ENCODE results near the gene TRAP1.

Gene TRAP1

DNA sequence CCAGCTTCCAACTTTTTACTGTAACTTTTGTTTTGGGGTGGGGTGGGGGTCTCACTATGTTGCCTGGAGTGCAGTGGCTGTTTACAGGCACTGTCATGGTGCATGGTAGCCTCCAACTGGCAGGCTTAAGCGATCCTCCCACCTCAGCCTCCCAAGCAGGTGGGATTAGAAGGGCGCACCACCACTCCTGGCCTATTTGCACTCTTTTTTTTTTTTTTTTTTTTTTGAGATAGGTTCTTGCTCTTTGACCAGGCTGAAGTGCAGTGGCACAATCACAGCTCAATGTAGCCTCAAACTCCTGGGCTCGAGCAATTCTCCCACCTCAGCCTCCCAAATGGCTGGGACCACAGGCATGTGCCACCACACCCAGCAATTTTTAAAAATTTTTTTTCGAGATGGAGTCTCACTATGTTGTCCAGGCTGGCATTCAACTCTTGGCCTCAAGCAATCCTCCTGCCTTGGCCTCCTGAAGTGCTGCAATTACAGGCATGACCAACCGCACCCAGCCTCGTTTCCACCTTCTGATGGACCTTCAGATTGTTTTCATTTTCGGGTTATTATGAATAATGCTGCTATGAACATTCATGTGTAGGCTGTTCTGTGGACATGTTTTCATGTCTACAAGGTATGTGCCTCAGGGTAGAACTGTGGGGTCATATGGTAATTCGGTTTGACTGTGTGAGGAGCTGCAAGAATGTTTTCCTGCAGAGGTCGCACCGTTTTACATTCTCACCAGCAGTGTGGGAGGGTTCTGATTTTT lies 10.9 kb downstream of the TRAP1 start:
- H3K9me3 ChIP-seq (ENCODE audit: control insufficient read depth, low read length) = no peaks in the 10 kb centered on the region
- no peak for DNase-seq (ENCODE audit: low read depth)
- H3K4me3 ChIP-seq (ENCODE audit: low read length) = no peak overlapping the region
- H3K36me3 ChIP-seq (ENCODE audit: control insufficient read depth, insufficient read depth, low read length, severe bottlenecking) = peaks cover 14% of the 10 kb centered on the region
- no peak overlapping the region for H3K9ac ChIP-seq (ENCODE audit: low read length)
- no peaks in the 10 kb centered on the region for H3K27me3 ChIP-seq (replicated peaks; ENCODE audit: control insufficient read depth, insufficient read depth, low read length)
- no peaks in the 10 kb centered on the region for H3K4me1 ChIP-seq (ENCODE audit: control insufficient read depth, insufficient read depth, low read length)

DNA sequence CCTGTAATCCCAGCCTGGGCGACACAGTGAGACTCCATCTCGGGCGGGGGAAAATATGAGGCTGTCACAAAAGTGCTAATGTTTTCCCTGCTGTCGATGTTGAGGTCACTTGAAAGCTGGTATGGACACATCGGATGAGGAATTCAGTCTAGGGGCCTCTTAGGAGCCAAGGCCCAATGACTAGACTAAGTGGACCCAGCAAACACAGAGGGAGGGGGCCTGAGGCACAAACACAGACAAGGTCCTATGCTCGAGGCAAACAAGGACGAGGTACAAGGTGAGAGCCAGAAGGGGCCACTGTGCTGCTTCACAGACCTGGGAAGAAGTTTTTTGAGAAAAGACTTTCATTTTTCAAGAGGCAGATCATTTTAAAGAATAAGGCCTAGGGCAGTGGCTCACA lies 15.2 kb downstream of the TRAP1 start:
- DNase-seq (ENCODE audit: low read depth) = no peak
- peaks cover 10% of the 10 kb centered on the region for H3K36me3 ChIP-seq (ENCODE audit: control insufficient read depth, insufficient read depth, low read length, severe bottlenecking)

DNA sequence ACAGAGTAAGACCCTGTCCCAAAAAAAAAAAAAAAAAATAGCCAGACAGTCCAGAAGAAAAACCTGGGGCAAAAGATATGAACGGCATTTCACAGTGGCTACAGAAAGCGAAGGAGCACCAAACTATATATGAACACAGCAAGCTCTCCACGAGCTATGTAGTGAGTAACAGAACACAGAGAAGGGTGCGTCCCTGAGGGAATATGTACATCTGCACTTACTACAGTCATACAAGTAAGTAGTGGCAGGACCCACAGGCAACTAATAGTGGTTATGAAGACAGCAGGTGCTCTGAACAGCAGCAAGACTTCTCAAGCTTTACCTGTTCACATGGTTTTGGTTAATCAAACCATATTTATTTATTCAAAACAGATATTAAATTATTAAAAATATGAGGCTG lies 15.8 kb downstream of the TRAP1 start:
- peaks cover 8% of the 10 kb centered on the region for H3K36me3 ChIP-seq (ENCODE audit: control insufficient read depth, insufficient read depth, low read length, severe bottlenecking)
- no peaks in the 10 kb centered on the region for H3K27me3 ChIP-seq (replicated peaks; ENCODE audit: control insufficient read depth, insufficient read depth, low read length)
- no peak overlapping the region for H3K9ac ChIP-seq (ENCODE audit: low read length)
- H3K9me3 ChIP-seq (ENCODE audit: control insufficient read depth, low read length) = no peaks in the 10 kb centered on the region
- H3K4me3 ChIP-seq (ENCODE audit: low read length) = no peak overlapping the region
- DNase-seq (ENCODE audit: low read depth) = no peak
- peaks cover 5% of the 10 kb centered on the region for H3K4me1 ChIP-seq (ENCODE audit: control insufficient read depth, insufficient read depth, low read length)

More for the DNA sequence above, 15.2 kb downstream of the TRAP1 start:
- Histone ChIP-seq H3K9me3 (ENCODE audit: control insufficient read depth, low read length) (no peaks in the 10 kb centered on the region), H3K4me1 (ENCODE audit: control insufficient read depth, insufficient read depth, low read length) (no peaks in the 10 kb centered on the region), H3K4me3 (ENCODE audit: low read length) (no peak overlapping the region), H3K9ac (ENCODE audit: low read length) (no peak overlapping the region), H3K27me3 (replicated peaks; ENCODE audit: control insufficient read depth, insufficient read depth, low read length) (no peaks in the 10 kb centered on the region)

DNA sequence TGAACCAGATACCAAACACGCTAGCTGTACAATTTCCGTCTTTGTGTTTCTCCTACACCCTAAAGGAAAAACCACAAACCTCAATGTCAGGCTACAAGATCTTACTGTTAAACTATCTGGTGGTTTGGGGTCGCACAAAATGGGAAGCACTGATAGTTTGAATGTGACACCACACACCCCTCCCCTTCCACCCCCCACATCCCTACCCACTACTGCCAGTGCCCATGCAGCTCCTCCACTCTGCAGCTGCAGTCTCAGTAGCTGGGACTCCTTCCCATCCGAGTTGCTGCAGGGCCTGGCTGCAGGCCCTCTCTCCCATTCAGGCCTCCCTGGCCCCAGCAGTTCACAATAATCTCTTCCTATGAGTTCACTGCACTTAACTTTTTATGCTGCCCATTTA lies 18.4 kb downstream of the TRAP1 start:
- Histone ChIP-seq H3K4me1 (ENCODE audit: control insufficient read depth, insufficient read depth, low read length) (peaks cover 11% of the 10 kb centered on the region), H3K36me3 (ENCODE audit: control insufficient read depth, insufficient read depth, low read length, severe bottlenecking) (peaks cover 7% of the 10 kb centered on the region), H3K9ac (ENCODE audit: low read length) (no peak overlapping the region), H3K9me3 (ENCODE audit: control insufficient read depth, low read length) (no peaks in the 10 kb centered on the region), H3K4me3 (ENCODE audit: low read length) (no peak overlapping the region), H3K27me3 (replicated peaks; ENCODE audit: control insufficient read depth, insufficient read depth, low read length) (no peaks in the 10 kb centered on the region)
- no peak for DNase-seq (ENCODE audit: low read depth)

DNA sequence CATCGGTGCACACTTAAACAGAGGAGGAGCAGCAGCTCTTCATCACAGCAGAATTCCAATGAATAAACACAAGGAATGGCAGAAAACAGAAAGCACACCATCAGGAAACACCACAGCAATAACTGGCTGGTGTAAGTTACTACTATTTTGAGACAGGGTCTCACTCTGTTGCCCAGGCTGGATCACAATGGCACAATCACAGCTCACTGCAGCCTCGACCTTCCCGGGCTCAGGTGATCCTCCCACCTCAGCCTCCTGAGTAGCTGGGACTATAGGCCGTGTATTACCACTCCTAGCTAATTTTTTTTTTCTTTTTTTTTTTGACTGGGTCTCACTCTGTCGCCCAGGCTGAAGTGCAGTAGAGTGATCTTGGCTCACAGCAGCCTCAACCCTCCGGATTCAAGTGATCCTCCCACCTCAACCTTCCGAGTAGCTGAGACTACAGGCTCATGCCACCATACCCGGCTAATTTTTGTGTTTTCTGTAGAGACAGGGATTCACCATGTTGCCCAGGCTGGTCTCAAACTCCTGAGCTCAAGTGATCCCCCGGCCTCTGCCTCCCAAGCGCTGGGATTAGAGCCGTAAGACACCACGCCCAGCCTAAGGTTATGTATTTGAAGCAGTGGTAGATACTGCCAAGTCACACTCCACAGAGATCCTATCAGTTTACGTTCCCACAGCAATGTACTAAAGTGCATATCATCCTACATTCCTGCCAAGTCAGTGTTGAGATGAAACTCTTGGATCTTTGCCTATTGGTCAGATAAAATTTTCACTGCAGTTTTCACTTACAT lies 20.7 kb downstream of the TRAP1 start:
- Histone ChIP-seq H3K9me3 (ENCODE audit: control insufficient read depth, low read length) (no peaks in the 10 kb centered on the region), H3K4me3 (ENCODE audit: low read length) (no peak overlapping the region), H3K27me3 (replicated peaks; ENCODE audit: control insufficient read depth, insufficient read depth, low read length) (no peaks in the 10 kb centered on the region), H3K9ac (ENCODE audit: low read length) (peak overlapping the region; percentile 55), H3K36me3 (ENCODE audit: control insufficient read depth, insufficient read depth, low read length, severe bottlenecking) (no peaks in the 10 kb centered on the region), H3K4me1 (ENCODE audit: control insufficient read depth, insufficient read depth, low read length) (peaks cover 15% of the 10 kb centered on the region)
- peak; percentile 80 for DNase-seq (ENCODE audit: low read depth)

DNA sequence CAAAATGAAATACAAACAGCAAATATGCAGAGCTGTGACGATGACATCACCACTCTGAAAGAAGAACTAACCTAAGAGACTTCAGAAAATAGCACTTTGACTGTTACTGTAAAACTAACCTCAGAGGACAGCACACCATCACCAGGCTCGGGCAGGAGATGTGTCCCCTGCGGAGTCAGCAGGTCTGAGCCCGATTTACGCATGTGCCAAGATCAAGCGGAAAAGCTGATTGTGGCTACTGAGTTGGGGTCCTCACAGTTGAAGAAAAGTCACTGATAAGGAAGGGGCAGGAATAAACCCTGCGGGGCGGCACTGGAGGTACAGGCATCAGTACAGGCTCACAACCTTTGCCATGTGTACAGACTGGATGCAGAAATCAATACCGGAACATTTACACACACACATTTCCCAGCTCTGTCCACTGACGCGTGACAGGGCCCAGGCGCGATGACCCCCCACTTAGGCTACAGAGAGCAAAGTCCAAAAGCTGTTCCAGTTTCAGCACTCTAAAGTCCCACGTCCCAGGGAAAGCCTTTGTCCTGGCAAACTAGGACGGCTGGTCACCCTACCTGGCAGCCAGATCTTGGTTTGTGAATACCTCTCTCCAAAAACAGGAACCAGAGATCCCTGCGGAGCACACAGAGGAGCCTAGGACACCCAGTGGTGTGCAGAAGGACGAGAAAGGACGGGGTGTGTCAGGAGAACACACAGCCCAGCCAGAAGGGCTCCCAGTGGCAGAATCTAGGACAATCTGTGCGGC lies 21.5 kb downstream of the TRAP1 start:
- Histone ChIP-seq H3K9me3 (ENCODE audit: control insufficient read depth, low read length) (no peaks in the 10 kb centered on the region), H3K36me3 (ENCODE audit: control insufficient read depth, insufficient read depth, low read length, severe bottlenecking) (no peaks in the 10 kb centered on the region), H3K4me3 (ENCODE audit: low read length) (no peak overlapping the region), H3K4me1 (ENCODE audit: control insufficient read depth, insufficient read depth, low read length) (peaks cover 24% of the 10 kb centered on the region), H3K27me3 (replicated peaks; ENCODE audit: control insufficient read depth, insufficient read depth, low read length) (no peaks in the 10 kb centered on the region), H3K9ac (ENCODE audit: low read length) (no peak overlapping the region)
- DNase-seq (ENCODE audit: low read depth) = no peak

DNA sequence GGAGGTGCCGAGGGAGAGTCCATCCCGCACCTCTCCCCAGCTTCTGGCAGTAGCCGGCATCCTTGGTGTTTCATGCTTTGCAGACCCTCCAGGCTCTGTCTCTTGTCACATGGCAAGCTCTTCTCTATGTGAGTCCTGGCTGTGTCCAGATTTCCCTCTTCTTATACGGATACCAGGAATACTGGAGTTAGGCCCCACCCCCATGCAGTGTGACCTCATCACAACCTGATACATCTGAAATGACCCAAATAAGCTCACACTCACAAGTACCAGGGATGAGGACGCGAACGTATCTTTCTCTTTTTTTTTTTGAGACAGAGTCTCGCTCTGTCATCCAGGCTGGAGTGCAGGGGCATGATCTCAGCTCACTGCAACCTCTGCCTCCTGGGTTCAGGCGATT lies 23.3 kb downstream of the TRAP1 start:
- Histone ChIP-seq H3K4me3 (ENCODE audit: low read length) (no peak overlapping the region), H3K4me1 (ENCODE audit: control insufficient read depth, insufficient read depth, low read length) (peaks cover 36% of the 10 kb centered on the region), H3K27me3 (replicated peaks; ENCODE audit: control insufficient read depth, insufficient read depth, low read length) (no peaks in the 10 kb centered on the region), H3K9me3 (ENCODE audit: control insufficient read depth, low read length) (no peaks in the 10 kb centered on the region), H3K36me3 (ENCODE audit: control insufficient read depth, insufficient read depth, low read length, severe bottlenecking) (no peaks in the 10 kb centered on the region), H3K9ac (ENCODE audit: low read length) (no peak overlapping the region)
- no peak for DNase-seq (ENCODE audit: low read depth)

DNA sequence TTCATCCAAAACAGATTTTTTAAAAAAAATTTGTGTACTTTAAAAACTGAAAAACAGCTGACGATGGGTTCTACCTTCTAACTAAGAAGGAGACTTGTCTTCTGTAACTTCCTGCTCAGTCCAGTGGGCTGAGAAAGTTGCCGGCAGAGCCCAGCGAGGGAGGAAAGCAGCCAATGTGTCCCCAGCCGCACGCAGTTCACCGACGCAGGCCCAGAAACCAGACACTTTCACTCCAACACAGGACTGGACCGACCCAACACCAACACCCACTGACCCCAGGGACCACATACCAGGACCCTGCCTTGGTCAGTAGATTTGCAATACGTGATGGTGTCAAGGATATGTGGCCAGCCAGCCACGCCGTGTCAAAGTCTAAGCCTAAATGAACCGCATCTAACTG lies 25.6 kb downstream of the TRAP1 start:
- peak overlapping the region; percentile 85 for H3K9ac ChIP-seq (ENCODE audit: low read length)
- DNase-seq (ENCODE audit: low read depth) = no peak
- no peaks in the 10 kb centered on the region for H3K27me3 ChIP-seq (replicated peaks; ENCODE audit: control insufficient read depth, insufficient read depth, low read length)
- peaks cover 33% of the 10 kb centered on the region for H3K4me1 ChIP-seq (ENCODE audit: control insufficient read depth, insufficient read depth, low read length)
- H3K9me3 ChIP-seq (ENCODE audit: control insufficient read depth, low read length) = no peaks in the 10 kb centered on the region
- H3K36me3 ChIP-seq (ENCODE audit: control insufficient read depth, insufficient read depth, low read length, severe bottlenecking) = peaks cover 16% of the 10 kb centered on the region
- peak overlapping the region; percentile 24 for H3K4me3 ChIP-seq (ENCODE audit: low read length)

DNA sequence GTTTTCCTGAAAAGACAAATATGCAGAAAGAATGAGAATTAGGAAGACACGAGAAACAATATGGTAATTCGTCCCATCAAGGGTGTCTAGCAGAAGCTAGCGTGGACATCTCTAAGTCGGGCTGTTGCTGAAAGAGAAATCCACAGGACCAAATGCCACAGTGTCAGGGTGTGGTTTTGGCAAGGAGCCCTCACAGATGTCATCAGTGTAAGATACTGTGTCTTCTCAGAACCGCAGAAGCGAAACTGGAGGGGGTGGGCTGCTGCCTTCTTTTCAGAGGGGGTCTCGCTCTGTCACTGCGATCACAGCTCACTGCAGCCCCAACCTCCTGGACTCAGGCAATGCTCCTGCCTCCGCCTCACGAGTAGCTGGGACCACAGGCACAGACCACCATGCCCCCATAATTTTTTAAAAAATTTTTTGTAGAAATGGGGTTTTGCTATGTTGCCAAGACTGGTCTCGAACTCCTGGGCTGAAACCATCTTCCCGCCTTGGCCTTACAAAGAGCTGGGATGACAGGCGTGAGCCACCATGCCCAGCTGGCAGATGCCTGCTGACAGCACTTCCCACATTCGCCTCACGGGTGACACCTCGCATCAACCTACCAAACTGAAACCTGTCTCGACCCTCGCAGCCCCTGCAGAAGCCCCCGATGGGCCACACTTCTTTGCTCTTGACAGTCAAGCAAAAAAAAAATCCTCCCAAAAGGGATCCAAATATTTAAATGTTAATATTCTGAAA lies 26.2 kb downstream of the TRAP1 start:
- H3K4me1 ChIP-seq (ENCODE audit: control insufficient read depth, insufficient read depth, low read length) = peaks cover 27% of the 10 kb centered on the region
- no peak for DNase-seq (ENCODE audit: low read depth)
- no peaks in the 10 kb centered on the region for H3K27me3 ChIP-seq (replicated peaks; ENCODE audit: control insufficient read depth, insufficient read depth, low read length)
- H3K36me3 ChIP-seq (ENCODE audit: control insufficient read depth, insufficient read depth, low read length, severe bottlenecking) = peaks cover 21% of the 10 kb centered on the region
- H3K9me3 ChIP-seq (ENCODE audit: control insufficient read depth, low read length) = no peaks in the 10 kb centered on the region
- H3K9ac ChIP-seq (ENCODE audit: low read length) = peak overlapping the region; percentile 85
- H3K4me3 ChIP-seq (ENCODE audit: low read length) = peak overlapping the region; percentile 80

DNA sequence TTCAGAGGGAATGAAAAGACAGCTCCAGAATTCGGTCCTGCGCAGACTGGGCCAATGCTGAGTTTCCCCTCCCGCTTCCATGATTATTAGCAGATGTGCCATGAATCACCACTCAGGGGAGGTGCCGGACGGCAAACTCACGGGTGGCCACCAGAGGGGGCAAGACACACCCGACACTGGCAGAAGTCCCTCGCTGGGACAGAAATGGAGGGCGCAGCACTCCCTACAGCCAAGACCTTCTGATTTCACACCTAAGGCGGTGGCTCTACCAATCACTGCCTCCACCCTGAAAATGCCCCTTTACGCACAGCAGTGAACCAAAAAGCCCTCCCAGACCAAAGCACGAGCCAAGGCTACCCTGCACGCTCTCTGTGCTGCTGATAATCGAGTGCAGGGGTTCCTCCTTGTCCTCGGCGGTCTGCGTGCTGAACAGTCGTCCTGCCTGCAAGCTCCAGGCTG lies 26.8 kb downstream of the TRAP1 start:
- Histone ChIP-seq H3K4me3 (ENCODE audit: low read length) (peak overlapping the region; percentile 80), H3K36me3 (ENCODE audit: control insufficient read depth, insufficient read depth, low read length, severe bottlenecking) (peaks cover 28% of the 10 kb centered on the region), H3K27me3 (replicated peaks; ENCODE audit: control insufficient read depth, insufficient read depth, low read length) (no peaks in the 10 kb centered on the region), H3K9me3 (ENCODE audit: control insufficient read depth, low read length) (no peaks in the 10 kb centered on the region), H3K9ac (ENCODE audit: low read length) (peak overlapping the region; percentile 85), H3K4me1 (ENCODE audit: control insufficient read depth, insufficient read depth, low read length) (peaks cover 25% of the 10 kb centered on the region)
- peak; percentile 97 for DNase-seq (ENCODE audit: low read depth)

Data from adipocyte (in vitro differentiated cells).